ENCODE data around the gene TNKS1BP1.
"Not testable (repeated sequence)": the region's sequence is repeated elsewhere in the genome, so short reads cannot be mapped to it uniquely, and the experiment has no call there.

The TNKS1BP1 gene, protein sequence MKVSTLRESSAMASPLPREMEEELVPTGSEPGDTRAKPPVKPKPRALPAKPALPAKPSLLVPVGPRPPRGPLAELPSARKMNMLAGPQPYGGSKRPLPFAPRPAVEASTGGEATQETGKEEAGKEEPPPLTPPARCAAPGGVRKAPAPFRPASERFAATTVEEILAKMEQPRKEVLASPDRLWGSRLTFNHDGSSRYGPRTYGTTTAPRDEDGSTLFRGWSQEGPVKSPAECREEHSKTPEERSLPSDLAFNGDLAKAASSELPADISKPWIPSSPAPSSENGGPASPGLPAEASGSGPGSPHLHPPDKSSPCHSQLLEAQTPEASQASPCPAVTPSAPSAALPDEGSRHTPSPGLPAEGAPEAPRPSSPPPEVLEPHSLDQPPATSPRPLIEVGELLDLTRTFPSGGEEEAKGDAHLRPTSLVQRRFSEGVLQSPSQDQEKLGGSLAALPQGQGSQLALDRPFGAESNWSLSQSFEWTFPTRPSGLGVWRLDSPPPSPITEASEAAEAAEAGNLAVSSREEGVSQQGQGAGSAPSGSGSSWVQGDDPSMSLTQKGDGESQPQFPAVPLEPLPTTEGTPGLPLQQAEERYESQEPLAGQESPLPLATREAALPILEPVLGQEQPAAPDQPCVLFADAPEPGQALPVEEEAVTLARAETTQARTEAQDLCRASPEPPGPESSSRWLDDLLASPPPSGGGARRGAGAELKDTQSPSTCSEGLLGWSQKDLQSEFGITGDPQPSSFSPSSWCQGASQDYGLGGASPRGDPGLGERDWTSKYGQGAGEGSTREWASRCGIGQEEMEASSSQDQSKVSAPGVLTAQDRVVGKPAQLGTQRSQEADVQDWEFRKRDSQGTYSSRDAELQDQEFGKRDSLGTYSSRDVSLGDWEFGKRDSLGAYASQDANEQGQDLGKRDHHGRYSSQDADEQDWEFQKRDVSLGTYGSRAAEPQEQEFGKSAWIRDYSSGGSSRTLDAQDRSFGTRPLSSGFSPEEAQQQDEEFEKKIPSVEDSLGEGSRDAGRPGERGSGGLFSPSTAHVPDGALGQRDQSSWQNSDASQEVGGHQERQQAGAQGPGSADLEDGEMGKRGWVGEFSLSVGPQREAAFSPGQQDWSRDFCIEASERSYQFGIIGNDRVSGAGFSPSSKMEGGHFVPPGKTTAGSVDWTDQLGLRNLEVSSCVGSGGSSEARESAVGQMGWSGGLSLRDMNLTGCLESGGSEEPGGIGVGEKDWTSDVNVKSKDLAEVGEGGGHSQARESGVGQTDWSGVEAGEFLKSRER (N-terminal part only)

DNA sequence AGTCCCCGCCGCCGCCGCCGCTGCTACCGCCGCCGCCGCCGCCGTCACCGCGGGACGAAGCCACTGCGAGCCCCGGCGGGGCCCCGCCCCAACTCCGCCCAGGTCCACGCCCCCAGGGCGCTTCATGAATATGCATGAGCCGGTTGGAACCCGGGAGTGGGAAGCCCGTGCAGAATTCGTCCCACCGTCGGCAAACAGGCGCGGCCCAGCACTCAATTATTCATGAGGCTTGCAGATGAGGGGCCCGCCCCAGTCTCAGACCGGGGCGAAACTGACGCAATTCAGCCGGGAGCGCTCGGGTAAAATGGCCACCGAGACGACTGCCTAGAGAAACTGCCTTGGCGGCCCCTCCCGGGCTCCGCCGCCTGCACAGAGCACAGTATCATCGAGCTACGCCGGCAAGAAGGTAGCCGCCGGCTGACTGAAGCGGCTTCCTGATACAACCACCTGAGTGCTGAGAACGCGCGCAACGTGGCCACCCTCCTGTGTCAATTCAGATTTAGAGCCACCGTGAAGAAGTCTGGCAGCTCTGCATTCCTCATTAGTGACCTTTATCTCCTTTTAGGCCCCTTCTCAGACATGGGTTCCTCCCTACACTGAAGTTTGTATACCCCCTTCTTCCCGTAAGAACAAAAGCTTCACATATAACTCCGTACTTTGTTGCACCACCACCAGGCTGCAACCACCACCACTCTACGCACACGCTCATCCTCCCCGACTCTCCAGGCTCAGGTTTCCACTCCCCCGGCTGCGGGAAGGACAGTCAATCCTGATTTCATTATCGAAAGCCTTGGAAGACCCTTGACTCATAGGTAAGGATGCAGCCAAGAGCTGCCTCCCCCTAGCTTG lies at the start of gene TNKS1BP1:
Gene TNKS1BP1, minus strand, starts transcription at position 67 of the 849 bp plus-strand sequence. CDS start 3,067 bp downstream, outside the sequence.
- peak; percentile 90 to 93 for DNase-seq

DNA sequence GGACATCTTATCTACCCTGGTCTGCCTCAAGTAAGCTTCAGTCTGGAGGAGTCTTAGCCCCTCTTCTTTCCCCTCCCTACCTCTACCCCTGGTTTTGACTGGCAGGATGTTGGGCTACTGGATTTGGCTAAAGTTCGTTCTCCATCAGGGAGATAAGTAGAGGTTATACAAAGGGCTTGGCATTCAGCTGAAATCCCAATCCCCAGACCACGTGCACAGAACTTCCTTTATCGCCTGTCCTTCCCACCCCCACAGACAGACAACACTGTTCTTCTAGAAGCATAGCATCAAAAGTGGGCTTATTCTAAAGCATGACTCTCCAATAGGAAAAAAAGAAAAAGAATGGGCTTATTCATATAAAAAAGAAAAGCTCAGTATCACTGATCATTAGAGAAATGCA lies 48.4 kb upstream of the TNKS1BP1 start:
- no peak for DNase-seq

DNA sequence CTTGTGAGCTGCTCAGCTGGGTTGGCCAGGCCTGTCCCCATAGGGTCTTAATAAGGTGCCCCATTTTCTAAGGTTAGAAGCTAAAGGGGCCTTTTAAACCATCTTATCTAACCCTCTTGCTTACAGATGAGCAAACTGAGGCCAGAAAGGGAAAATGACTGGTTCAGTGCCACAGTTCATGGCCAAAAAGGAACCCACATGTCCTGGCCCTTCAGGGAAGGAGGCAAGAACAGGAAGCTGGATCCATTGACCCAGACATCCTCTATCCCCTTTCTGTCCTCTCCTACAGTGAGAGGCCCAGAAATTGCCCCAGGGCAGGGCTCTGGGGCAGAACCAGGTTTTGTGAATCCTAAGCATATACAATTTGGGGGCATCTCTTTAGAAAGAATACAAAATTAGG lies 46.2 kb upstream of the TNKS1BP1 start:
- DNase-seq, result no peak

DNA sequence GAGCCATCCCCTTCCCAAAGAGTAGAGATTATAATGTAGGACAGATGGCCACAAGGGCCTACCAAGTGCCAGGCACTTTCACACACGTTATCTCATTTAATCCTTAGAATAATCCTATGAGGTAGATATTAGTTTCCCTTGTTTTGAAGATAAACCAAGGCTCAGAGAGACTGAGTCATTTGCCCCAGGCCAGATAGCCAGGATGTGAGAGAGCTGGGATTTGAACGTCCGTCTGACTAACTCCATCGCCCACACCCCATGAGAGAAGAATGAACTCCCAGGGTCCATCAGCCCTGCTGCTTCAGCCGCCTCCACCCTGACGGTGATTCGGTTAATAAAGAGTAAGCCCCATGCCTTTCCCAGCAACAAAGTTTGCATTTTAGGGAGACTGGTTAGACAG lies 45.5 kb upstream of the TNKS1BP1 start:
- DNase-seq, result no peak

DNA sequence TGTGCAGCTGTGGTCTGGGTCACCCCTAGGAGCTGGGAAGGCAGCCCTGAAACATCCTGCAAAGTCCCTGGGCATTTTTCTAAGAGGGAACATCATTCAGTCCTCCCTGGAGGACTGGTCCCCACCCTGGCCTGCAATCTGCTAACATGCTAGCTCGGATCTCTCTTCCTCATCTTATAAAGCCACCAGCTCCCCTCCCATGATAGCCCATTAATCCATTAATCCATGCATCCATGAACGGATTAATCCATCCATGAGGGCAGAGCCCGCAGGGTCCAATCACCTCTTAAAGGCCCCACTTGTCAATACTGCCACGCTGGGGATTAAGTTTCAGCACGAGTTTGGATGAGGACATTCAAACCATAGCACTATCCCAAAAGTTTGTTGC lies 44.1 kb upstream of the TNKS1BP1 start:
- no peak for DNase-seq

DNA sequence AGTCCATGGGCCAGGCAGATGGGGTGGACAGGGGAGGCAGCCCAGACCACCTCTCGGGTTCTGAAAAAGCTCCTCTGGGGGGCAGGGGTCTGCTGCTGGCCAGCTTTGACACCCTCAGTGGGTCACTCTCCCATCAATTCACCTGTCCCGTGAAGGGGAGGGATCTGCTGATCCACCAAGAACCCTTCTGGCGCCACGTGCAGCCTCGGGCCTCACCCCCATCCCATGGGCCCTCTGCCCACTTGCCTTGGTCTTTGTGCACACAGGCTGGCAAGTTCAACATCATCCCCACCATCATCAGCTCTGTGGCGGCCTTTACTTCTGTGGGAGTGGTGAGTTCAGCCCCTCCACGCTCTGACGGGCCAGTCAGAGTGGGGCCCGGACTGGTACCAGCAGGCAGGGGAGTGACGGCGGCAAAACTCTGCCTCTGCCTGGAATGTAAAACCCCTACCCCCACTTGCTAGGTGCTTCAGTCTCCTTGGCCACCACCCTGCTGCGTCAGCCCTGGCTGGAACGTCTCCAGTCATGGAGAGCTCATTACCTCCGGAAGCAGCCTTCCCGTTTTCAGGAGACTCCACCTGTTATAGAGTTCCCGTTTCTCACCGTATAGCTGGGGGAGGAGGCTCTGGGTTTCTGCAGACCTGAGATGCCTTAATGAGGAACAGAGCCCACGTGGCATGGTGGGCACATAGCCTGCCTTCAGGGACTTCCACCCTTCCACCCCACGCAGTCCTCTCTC lies 43.5 kb upstream of the TNKS1BP1 start:
- no peak for DNase-seq

DNA sequence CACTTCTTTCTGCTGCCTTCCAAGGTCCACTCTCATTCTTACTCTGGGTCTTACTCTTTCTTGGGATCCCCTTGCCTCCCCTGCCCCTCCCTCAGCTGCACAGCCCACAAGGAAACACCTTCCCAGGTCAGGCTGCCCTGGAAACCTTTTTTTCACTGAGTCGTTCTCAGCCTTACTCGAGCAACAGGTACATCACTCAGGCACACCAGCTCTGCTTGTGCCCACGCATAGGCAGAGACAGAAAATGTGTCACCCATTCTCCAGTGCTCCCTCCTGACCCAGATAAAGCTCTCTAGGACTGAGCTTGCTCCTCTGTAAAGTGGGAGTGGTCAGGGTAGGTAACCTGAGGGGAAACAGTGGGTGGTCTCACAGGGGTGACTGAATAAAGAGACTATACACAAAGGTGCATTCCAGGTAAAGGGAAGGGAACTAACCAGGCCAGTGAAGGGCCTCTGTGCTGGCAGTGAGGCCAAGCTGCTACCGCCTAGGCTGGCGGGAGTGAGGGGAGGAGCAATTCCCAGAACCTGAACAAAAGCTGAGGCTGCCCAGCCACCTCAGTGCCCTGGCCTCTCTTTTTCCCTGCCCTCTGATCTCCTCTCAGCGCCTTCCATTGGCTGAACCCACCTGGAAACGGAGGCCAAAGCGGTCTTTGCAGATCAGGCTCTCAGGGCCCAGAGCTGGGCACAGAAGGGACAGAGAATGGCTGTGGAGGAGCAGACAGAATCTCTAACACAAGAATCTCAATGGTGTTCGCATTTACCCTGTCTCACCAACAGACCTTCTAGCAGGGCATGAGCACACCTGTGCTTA lies 40.3 kb upstream of the TNKS1BP1 start:
- DNase-seq, result no peak

DNA sequence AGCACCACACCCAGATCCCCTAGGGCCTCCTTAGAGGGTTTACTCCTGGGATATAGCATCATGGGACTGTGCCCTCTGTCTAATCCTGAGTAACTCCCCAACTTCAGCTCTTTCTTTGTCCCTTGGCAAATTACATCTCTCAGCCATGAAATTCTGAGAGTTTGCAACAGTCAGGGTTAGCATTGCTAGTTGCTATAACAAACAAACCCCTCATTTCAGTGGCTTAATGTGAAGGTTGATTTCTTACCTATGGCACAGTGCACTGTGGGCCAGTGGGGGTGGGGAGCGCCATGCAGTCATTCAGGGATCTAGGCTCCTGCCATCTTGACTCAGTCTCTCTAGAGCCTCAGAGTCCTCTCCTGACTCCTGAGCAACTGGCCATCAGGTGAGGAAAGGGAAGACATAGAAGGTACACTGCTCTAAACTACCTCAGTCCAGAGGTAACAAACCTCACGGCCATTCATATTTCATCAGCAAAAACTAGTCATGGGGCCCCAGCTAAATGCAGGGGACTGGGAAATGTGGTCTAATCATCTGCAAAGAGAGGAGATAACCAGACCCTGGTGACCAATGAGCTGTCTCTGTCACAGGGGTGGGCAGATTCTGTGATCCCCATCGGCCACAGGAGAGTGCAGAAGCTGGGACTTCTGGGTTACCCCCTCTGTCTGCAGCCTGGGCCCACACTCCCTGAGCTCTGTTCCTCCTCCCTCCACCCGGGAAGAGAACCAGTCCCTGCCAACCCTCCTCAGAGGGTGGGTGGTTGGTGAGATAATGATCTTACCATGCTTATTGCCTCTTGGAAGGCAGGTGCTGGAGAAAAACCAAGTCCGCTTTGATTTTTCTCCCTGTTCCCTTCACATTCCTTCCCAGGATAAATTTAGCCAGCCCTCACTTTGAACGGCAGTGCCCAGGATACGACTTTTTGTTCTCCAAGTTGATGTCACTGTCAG lies 38.7 kb upstream of the TNKS1BP1 start:
- no peak for DNase-seq

DNA sequence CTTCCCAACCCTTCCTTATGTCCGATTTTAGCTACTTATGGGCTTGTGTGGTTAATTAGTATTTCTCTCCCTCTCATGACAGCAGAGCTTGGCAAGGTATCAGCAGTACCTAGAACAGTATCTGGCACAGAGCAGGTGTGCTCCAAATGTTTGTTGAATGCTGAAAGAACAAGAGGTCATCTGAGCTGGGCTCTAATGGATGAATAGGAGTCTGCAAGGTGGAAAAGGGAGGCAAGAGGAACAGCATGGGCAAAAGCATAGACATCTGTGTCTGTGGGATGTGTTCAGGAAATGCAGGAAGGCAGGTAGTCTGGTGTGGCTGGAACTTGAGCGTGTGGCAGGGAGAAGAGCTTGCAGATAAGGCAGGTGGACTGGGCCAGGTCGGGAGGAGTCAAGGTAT lies 37.2 kb upstream of the TNKS1BP1 start:
- DNase-seq, result no peak

DNA sequence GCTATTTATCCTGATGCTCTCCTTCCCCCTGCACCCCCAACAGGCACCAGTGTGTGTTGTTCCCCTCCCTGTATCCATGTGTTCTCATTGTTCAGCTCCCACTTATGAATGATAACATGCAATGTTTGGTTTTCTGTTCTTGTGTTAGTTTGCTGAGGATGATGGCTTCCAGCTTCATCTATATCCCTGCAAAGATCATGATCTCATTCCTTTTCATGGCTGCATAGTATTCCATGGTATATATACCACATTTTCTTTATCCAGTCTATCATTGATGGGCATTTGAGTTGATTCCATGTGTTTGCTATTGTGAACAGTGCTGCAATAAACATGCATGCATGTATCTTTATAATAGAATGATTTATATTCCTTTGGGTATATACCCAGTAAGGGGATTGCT lies 36.7 kb upstream of the TNKS1BP1 start:
- not testable (repeated sequence) for DNase-seq

DNA sequence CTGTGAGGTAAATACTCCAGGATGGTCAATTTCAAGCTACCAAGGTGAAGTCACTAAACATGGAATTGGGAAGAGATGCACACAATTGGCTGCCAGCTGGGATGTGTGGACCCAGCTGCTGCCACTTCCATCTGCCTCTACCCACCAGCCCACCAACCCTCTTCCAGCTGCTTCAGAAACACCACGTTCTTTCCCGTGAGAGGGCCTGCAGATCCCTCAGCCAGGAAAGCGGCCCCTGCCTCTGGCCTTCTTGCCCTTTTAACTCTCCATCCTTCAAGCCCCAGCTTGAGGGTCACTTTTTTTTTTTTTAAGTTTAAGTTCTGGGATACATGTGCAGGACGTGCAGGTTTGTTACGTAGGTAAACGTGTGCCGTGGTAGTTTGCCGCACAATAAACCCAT lies 36.2 kb upstream of the TNKS1BP1 start:
- no peak for DNase-seq

DNA sequence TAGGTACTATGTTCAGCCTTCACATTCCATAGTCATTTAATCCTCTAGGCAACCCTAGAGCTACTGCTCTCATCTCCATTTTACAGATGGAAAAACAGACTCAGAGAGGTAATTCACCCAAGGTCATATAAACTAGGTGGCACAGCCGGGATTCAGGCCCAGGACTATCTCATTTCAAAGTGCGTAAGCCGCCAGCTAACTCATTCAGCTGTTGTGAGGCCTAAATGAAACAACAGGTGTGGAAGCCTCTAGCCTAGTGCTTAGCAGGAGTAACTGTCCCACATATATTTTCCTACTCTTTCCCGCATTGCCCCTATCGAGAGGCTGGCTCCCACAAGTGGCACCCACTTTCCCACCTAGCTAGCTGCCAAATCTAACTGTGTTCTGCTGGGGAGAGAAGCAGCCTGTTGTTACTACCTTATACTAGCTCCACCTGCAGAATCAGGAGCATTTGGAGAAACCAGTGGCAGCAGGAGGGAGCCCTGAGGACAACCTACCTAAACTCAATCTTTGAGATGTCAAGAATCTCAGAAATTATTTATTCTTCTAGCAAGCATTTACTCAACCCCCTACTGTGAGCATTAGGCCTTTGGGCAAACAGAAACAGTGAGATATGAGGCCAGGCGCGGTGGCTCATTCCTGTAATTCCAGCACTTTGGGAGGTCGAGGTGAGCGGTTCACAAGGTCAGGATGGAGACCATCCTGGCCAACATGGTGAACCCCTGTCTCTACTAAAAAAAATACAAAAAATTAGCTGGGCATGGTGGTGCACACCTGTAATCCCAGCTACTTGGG lies 35.3 kb upstream of the TNKS1BP1 start:
- DNase-seq, result no peak

DNA sequence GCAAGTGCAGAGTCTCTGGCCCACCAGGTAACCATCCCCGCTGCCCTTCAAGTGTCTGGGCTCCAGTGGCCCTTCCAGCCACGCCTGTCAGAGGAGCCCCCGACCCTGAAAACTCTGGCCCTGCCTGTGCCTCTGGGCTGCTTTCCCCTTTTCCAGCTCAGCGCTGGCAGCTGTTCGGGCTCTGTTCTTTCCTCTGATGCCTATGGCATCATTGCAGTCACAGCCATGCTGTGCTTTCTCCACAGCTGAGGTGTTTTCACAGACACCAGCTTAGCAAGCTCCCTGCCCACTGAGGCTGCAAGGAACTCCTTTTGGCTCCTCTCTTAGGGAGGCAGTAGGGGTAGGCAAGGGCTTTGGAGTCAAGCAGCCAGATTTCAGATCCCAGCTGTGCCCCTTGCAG lies 34.6 kb upstream of the TNKS1BP1 start:
- no peak for DNase-seq

DNA sequence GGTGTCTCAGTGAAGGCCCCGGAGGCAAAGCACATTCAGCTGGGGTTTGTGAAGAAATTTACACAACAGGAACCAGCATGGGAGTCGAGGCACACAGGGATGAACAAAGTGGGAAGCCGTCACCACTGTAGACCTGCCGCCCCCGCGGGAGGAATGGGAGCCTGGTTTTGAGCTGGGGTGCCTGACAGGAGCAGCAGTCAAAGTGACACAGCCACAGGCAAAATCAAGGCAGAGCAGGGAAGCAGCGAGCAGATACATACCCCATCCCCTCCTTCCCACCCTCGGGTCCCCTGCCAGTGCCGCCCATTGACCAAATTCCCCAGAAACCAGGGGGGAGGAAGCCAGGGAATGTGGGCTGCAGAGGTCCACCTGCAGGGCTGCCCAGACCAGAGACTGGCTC lies 34.2 kb upstream of the TNKS1BP1 start:
- DNase-seq, result no peak

DNA sequence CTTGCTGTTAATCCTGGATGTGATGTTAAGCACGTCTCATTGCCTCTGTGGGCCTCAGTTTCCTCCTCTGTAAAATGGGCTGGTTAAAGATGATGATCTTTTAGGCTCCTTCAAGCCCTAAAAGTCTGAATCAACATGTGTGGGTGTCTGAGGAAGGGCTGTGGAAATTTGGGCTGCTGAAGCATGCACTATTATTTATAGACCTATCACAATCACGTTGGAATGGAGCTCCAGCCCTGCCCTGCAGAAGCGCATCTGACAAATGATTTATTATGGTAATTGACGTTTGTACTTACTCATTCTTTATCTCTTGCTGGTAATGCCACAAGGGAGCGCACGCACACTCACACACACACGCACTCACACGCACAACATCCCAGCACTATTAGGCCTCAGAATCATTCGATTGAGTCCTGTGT lies 33.8 kb upstream of the TNKS1BP1 start:
- DNase-seq, result no peak

DNA sequence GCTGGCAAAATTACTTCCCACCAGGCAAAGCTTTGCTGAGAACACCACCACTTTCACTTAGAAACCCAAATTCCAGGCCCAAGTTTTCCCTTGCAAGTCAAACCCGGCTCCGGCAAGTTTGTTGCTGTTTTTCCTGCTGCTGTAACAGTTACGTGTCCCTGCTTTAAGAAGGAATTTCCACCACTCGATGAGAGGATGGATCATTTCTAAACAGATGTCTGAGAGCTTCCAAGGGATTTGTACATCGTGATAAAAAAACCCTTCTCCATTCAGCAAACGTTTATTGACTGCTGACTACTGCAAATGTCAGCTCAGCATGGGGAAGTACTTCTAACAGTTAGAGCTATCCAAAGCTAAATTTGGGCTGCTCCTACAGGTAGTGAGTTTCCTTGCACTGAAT lies 33.1 kb upstream of the TNKS1BP1 start:
- DNase-seq, result no peak

DNA sequence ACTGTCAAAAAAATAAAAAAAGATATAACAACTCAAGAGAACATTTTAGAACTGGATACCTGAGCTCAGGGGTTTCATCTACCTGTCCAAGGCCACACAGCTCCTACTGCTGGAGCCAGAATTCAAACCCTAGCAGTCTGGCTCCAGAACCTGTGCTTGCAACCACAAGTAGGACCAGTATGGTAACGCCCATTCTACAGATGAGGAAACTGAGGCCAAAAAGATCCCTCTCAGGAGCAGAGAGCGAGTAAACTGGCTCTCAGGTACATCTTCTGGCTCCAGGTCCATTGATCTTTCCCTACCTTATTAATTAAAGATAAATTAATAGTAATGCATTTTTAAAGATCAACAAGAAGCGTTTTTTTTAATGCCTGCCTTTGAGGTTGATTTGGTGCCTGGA lies 32.6 kb upstream of the TNKS1BP1 start:
- no peak for DNase-seq

DNA sequence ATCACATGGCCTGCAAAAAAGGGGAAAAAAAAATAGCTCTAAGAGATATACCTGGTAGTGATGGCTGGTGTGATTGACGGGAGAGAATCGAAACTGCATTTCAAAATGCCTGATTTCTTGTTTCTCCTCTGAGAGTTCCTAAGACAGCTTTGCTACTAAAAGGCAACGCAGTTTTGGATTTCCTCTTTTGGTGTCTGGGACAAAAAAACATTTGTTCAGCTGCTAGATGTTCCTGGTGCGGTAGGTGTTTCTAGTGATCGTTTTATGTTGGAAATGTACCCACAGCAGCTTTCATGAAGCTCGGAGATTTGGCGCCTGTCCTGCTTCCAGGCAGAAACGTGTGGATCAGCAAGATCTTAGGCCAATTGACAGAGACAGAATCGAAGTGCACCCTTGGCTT lies 31.5 kb upstream of the TNKS1BP1 start:
- DNase-seq, result no peak

DNA sequence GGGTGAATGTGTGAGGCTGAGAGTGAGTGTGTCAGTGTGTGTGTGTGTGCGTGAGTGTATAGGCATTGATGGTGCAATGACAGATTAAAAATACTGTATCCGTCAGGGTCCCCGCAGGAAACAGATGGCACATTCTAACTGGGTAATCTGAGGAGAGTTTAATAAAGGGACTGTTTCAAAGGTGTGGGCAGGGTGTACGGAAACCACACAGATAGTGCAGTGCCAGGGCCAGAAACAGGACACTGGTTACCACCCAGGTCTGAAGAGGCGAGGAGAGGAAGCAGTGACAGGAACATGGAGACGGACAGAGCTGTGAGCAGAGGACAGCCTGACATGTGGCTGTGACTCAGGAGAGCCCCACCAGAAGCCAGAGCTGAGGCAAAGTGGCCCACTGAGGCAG lies 29.9 kb upstream of the TNKS1BP1 start:
- no peak for DNase-seq
